ENCODE results near the gene PCDH17. TPM values are rescaled to one million over a fixed set of nuclear protein-coding genes. Genes with fewer than 3 reads are reported as not detected.

Gene PCDH17
- polyA plus RNA-seq, 3 donors = not detected

DNA sequence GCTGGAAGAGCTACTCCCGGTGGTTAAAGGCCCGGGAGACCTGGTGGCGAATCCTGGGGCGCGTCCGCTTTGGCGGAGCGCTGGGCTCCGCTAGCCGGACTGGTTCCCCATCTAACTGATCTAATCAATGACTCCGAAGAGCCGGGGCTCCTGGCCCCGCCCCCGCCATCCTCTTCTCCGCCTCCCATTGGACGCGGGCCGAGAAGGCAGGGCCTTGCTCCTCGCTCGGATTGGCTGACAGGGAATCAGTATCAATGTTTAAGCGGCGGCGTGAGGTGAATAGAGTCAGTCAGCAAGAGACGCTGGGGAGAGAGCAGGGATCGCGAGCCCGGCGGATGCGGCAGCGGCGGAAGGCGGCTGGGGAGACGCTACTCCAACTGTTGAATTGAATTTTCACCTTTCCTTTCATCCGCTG, 1.7 kb upstream of the PCDH17 start:
- Mint-ChIP-seq H3K27me3 (ENCODE audit: low read depth in 3 of 3) (peaks cover 67 to 73% (median 70%) of the 10 kb centered on the region in 3 donors), H3K36me3 (peaks cover 10 to 17% of the 10 kb centered on the region in 2 donors), H3K4me1 (peaks cover 30% of the 10 kb centered on the region), H3K9me3 (peaks cover 8 to 50% (median 36%) of the 10 kb centered on the region in 7 donors), H3K27ac (peak overlapping the region in 1 of 7 donors; percentile 46), H3K4me3 (peak overlapping the region; percentile 65 to 91)
- no peak for DNase-seq
- Histone ChIP-seq H3K79me2 (ENCODE audit: insufficient read depth, low read length) (no peaks in the 10 kb centered on the region), H3K27ac (ENCODE audit: low read depth in 1 of 2, low read length in 2 of 2) (no peak overlapping the region), H3K36me3 (replicated peaks in 1 of 2; ENCODE audit: control insufficient read depth in 1 of 2, insufficient read depth in 2 of 2, low read length in 2 of 2) (no peaks in the 10 kb centered on the region), H3K9ac (ENCODE audit: insufficient read depth, low read length, poor library complexity, severe bottlenecking) (no peak overlapping the region), H3K27me3 (ENCODE audit: control insufficient read depth in 2 of 2, insufficient read depth in 2 of 2, low read length in 2 of 2) (peaks cover 70 to 72% of the 10 kb centered on the region in 2 donors), H2AFZ (ENCODE audit: insufficient read depth, low read depth, low read length, poor library complexity, severe bottlenecking) (no peak overlapping the region), H3K4me1 (ENCODE audit: control insufficient read depth in 1 of 2, insufficient read depth in 2 of 2, low read length in 2 of 2) (peaks cover 9 to 21% of the 10 kb centered on the region in 2 donors), H3K4me3 (replicated peaks in 1 of 3; ENCODE audit: low read depth in 2 of 3, low read length in 3 of 3) (peak overlapping the region in 1 of 3 experiments; percentile 36), H3K4me2 (replicated peaks; ENCODE audit: extremely low read depth, low read length, poor library complexity, severe bottlenecking) (peak overlapping the region; percentile 43), H4K20me1 (ENCODE audit: insufficient read depth, low read length) (no peaks in the 10 kb centered on the region), H3K9me3 (replicated peaks in 1 of 2; ENCODE audit: control insufficient read depth in 1 of 2, insufficient read depth in 1 of 2, low read length in 2 of 2) (peaks cover 16 to 53% of the 10 kb centered on the region in 2 donors)
- 1% methylated on average over 28 of the region's 34 CpGs for WGBS (ENCODE audit: insufficient coverage)
- TF ChIP-seq, protein P1, sequence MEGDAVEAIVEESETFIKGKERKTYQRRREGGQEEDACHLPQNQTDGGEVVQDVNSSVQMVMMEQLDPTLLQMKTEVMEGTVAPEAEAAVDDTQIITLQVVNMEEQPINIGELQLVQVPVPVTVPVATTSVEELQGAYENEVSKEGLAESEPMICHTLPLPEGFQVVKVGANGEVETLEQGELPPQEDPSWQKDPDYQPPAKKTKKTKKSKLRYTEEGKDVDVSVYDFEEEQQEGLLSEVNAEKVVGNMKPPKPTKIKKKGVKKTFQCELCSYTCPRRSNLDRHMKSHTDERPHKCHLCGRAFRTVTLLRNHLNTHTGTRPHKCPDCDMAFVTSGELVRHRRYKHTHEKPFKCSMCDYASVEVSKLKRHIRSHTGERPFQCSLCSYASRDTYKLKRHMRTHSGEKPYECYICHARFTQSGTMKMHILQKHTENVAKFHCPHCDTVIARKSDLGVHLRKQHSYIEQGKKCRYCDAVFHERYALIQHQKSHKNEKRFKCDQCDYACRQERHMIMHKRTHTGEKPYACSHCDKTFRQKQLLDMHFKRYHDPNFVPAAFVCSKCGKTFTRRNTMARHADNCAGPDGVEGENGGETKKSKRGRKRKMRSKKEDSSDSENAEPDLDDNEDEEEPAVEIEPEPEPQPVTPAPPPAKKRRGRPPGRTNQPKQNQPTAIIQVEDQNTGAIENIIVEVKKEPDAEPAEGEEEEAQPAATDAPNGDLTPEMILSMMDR (IDR thresholded peaks at IDR 0.05) = no peak
- intact Hi-C loops (cut with micrococcal nuclease) = loop anchor here (5.0 to 10.0 kb wide), 2 partner anchors 1685 to 1687 kb away; no protein-coding TSS in a partner anchor

DNA sequence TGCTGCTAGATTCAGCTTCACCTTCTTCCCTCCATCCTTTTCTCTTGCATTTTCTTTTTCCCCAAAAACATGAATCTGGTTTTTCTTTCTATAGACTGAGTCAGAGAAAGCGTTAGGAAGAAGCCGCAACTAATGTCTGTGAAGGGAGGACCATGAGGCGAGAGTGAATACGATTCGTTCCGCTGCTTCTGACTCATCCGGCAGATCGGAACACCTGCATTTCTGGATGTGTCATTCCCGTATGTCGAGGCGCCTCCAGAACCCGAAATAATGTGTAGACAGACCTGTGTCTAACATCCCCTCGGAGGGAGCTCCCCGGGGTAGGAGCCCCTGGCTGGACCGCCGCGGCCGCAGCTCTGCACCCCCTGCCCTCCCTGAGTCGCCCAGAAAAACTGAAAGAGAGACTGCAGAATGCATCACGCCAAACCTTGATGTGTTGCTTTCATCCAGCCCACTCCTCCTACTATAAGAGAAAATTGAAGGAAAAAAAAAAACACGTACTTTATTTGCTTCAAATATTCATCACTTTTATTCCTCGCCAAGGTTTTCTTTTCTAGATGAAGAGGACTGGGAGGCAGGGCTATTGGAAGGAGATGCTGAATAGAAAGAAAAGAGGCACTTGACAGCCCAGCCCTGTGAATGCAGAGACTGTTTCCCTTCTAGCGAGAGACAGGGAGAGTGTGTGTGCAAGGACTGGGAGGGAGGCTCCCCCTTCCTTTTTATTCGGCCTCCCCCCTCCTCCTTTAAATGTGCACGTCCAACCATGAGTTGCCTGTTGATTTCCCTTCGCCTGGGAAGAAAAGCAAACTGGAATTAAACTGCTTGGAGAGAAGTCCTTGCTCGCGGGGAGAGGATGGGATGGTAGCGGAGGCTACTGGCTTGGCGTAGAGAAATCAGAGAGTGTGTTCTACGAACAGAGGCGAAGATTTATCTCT, 616 bp upstream of the PCDH17 start:
- H3K4me2 ChIP-seq (replicated peaks; ENCODE audit: extremely low read depth, low read length, poor library complexity, severe bottlenecking) = peak overlapping the region; percentile 65
- H3K27me3 Mint-ChIP-seq (ENCODE audit: low read depth in 3 of 3) = peaks cover 72 to 78% (median 77%) of the 10 kb centered on the region in 3 donors
- TF ChIP-seq, protein P1 (IDR thresholded peaks at IDR 0.05) = no peak
- H4K20me1 ChIP-seq (ENCODE audit: insufficient read depth, low read length) = no peaks in the 10 kb centered on the region
- H2AFZ ChIP-seq (ENCODE audit: insufficient read depth, low read depth, low read length, poor library complexity, severe bottlenecking) = peak overlapping the region; percentile 24
- no peak overlapping the region for H3K9ac ChIP-seq (ENCODE audit: insufficient read depth, low read length, poor library complexity, severe bottlenecking)
- DNase-seq = no peak
- intact Hi-C loops (cut with micrococcal nuclease) = no loop called here
- no peaks in the 10 kb centered on the region for H3K79me2 ChIP-seq (ENCODE audit: insufficient read depth, low read length)
- H3K36me3 Mint-ChIP-seq = peaks cover 10 to 17% of the 10 kb centered on the region in 2 donors
- H3K4me1 ChIP-seq (ENCODE audit: control insufficient read depth in 1 of 2, insufficient read depth in 2 of 2, low read length in 2 of 2) = peaks cover 9 to 21% of the 10 kb centered on the region in 2 donors
- peaks cover 30% of the 10 kb centered on the region for H3K4me1 Mint-ChIP-seq
- H3K9me3 ChIP-seq (replicated peaks in 1 of 2; ENCODE audit: control insufficient read depth in 1 of 2, insufficient read depth in 1 of 2, low read length in 2 of 2) = peaks cover 16 to 53% of the 10 kb centered on the region in 2 donors
- H3K9me3 Mint-ChIP-seq = peaks cover 8 to 50% (median 36%) of the 10 kb centered on the region in 7 donors
- 10% methylated on average over 15 of the region's 32 CpGs for WGBS (ENCODE audit: insufficient coverage)
- H3K36me3 ChIP-seq (replicated peaks in 1 of 2; ENCODE audit: control insufficient read depth in 1 of 2, insufficient read depth in 2 of 2, low read length in 2 of 2) = no peaks in the 10 kb centered on the region
- peaks cover 78 to 83% of the 10 kb centered on the region in 2 donors for H3K27me3 ChIP-seq (ENCODE audit: control insufficient read depth in 2 of 2, insufficient read depth in 2 of 2, low read length in 2 of 2)
- H3K4me3 ChIP-seq (replicated peaks in 1 of 3; ENCODE audit: low read depth in 2 of 3, low read length in 3 of 3) = peak overlapping the region in 1 of 3 experiments; percentile 64
- no peak overlapping the region for H3K27ac Mint-ChIP-seq
- H3K27ac ChIP-seq (ENCODE audit: low read depth in 1 of 2, low read length in 2 of 2) = no peak overlapping the region
- peak overlapping the region; percentile 68 to 91 for H3K4me3 Mint-ChIP-seq
